ENCODE data around the gene COL18A1. TPM values are rescaled to one million over a fixed set of nuclear protein-coding genes. Genes with fewer than 3 reads are reported as not detected.

The COL18A1 gene
- polyA plus RNA-seq, 3 donors: 0.80 to 4.1 (median 1.1) TPM

- Mint-ChIP-seq H3K9me3 (peaks cover 0 to 9% (median 4%) of the 10 kb centered on the region in 7 donors), H3K27me3 (ENCODE audit: low read depth in 3 of 3) (peaks cover 5 to 21% (median 12%) of the 10 kb centered on the region in 3 donors), H3K4me3 (no peak overlapping the region), H3K27ac (no peak overlapping the region), H3K4me1 (no peaks in the 10 kb centered on the region), H3K36me3 (no peaks in the 10 kb centered on the region)
- Histone ChIP-seq H3K9me3 (replicated peaks in 1 of 2; ENCODE audit: control insufficient read depth in 1 of 2, insufficient read depth in 1 of 2, low read length in 2 of 2) (no peaks in the 10 kb centered on the region), H2AFZ (ENCODE audit: insufficient read depth, low read depth, low read length, poor library complexity, severe bottlenecking) (no peak overlapping the region), H3K27me3 (ENCODE audit: control insufficient read depth in 2 of 2, insufficient read depth in 2 of 2, low read length in 2 of 2) (no peaks in the 10 kb centered on the region), H3K4me3 (replicated peaks in 1 of 3; ENCODE audit: low read depth in 2 of 3, low read length in 3 of 3) (no peak overlapping the region), H3K4me2 (replicated peaks; ENCODE audit: extremely low read depth, low read length, poor library complexity, severe bottlenecking) (no peak overlapping the region), H4K20me1 (ENCODE audit: insufficient read depth, low read length) (no peaks in the 10 kb centered on the region), H3K9ac (ENCODE audit: insufficient read depth, low read length, poor library complexity, severe bottlenecking) (no peak overlapping the region), H3K27ac (ENCODE audit: low read depth in 1 of 2, low read length in 2 of 2) (no peak overlapping the region), H3K36me3 (replicated peaks in 1 of 2; ENCODE audit: control insufficient read depth in 1 of 2, insufficient read depth in 2 of 2, low read length in 2 of 2) (no peaks in the 10 kb centered on the region), H3K4me1 (ENCODE audit: control insufficient read depth in 1 of 2, insufficient read depth in 2 of 2, low read length in 2 of 2) (no peaks in the 10 kb centered on the region), H3K79me2 (ENCODE audit: insufficient read depth, low read length) (no peaks in the 10 kb centered on the region)
- 94% methylated on average over 3 of the region's 5 CpGs for WGBS (ENCODE audit: insufficient coverage)
- intact Hi-C loops (cut with micrococcal nuclease): no loop called here
- no peak for DNase-seq
- TF ChIP-seq CTCF (IDR thresholded peaks at IDR 0.05): no peak
These were observed 27.1 kb upstream of the COL18A1 start for GRCh38 chr21:45377866-45378257.

GRCh38 chr21:45378258-45378966 lies 26.6 kb upstream of the COL18A1 start:
- 55% methylated on average over 10 of the region's 13 CpGs for WGBS (ENCODE audit: insufficient coverage)

More at GRCh38 chr21:45378258-45378966, 26.6 kb upstream of the COL18A1 start:
- Histone ChIP-seq H4K20me1 (ENCODE audit: insufficient read depth, low read length) (no peaks in the 10 kb centered on the region), H3K4me2 (replicated peaks; ENCODE audit: extremely low read depth, low read length, poor library complexity, severe bottlenecking) (no peak overlapping the region), H3K9ac (ENCODE audit: insufficient read depth, low read length, poor library complexity, severe bottlenecking) (no peak overlapping the region), H3K27ac (ENCODE audit: low read depth in 1 of 2, low read length in 2 of 2) (no peak overlapping the region), H2AFZ (ENCODE audit: insufficient read depth, low read depth, low read length, poor library complexity, severe bottlenecking) (no peak overlapping the region), H3K36me3 (replicated peaks in 1 of 2; ENCODE audit: control insufficient read depth in 1 of 2, insufficient read depth in 2 of 2, low read length in 2 of 2) (no peaks in the 10 kb centered on the region), H3K79me2 (ENCODE audit: insufficient read depth, low read length) (no peaks in the 10 kb centered on the region), H3K27me3 (ENCODE audit: control insufficient read depth in 2 of 2, insufficient read depth in 2 of 2, low read length in 2 of 2) (no peaks in the 10 kb centered on the region), H3K9me3 (replicated peaks in 1 of 2; ENCODE audit: control insufficient read depth in 1 of 2, insufficient read depth in 1 of 2, low read length in 2 of 2) (no peaks in the 10 kb centered on the region), H3K4me1 (ENCODE audit: control insufficient read depth in 1 of 2, insufficient read depth in 2 of 2, low read length in 2 of 2) (no peaks in the 10 kb centered on the region), H3K4me3 (replicated peaks in 1 of 3; ENCODE audit: low read depth in 2 of 3, low read length in 3 of 3) (no peak overlapping the region)
- intact Hi-C loops (cut with micrococcal nuclease): no loop called here
- peaks cover 0 to 9% (median 4%) of the 10 kb centered on the region in 7 donors for H3K9me3 Mint-ChIP-seq
- H3K36me3 Mint-ChIP-seq: no peaks in the 10 kb centered on the region
- no peak overlapping the region for H3K27ac Mint-ChIP-seq
- no peak for DNase-seq
- no peaks in the 10 kb centered on the region for H3K4me1 Mint-ChIP-seq
- peaks cover 5 to 21% (median 12%) of the 10 kb centered on the region in 3 donors for H3K27me3 Mint-ChIP-seq (ENCODE audit: low read depth in 3 of 3)
- H3K4me3 Mint-ChIP-seq: no peak overlapping the region
- TF ChIP-seq CTCF (IDR thresholded peaks at IDR 0.05): no peak

Measured in CD14-positive monocyte (primary cell).